ENCODE results near the gene MROH2A.

MROH2A gene

GRCh38 chr2:233831011-233831721 is 53.0 kb downstream of the MROH2A start:
- Mint-ChIP-seq H3K27ac (no peak overlapping the region), H3K4me3 (no peak overlapping the region), H3K36me3 (no peaks in the 10 kb centered on the region), H3K4me1 (no peaks in the 10 kb centered on the region), H3K9me3 (no peaks in the 10 kb centered on the region), H3K27me3 (no peaks in the 10 kb centered on the region)

- Mint-ChIP-seq H3K4me1 (no peaks in the 10 kb centered on the region), H3K36me3 (no peaks in the 10 kb centered on the region), H3K9me3 (no peaks in the 10 kb centered on the region), H3K27me3 (no peaks in the 10 kb centered on the region), H3K4me3 (no peak overlapping the region), H3K27ac (no peak overlapping the region)
Measured at GRCh38 chr2:233831861-233832260, 53.7 kb downstream of the MROH2A start.

- no peak overlapping the region for H3K27ac Mint-ChIP-seq
- no peak overlapping the region for H3K4me3 Mint-ChIP-seq
- no peaks in the 10 kb centered on the region for H3K27me3 Mint-ChIP-seq
- no peaks in the 10 kb centered on the region for H3K36me3 Mint-ChIP-seq
- no peaks in the 10 kb centered on the region for H3K4me1 Mint-ChIP-seq
- H3K9me3 Mint-ChIP-seq: no peaks in the 10 kb centered on the region
Measured at GRCh38 chr2:233832414-233832813, 54.3 kb downstream of the MROH2A start.

- H3K27ac Mint-ChIP-seq: no peak overlapping the region
- H3K27me3 Mint-ChIP-seq: no peaks in the 10 kb centered on the region
- H3K4me1 Mint-ChIP-seq: no peaks in the 10 kb centered on the region
- H3K4me3 Mint-ChIP-seq: no peak overlapping the region
- H3K36me3 Mint-ChIP-seq: no peaks in the 10 kb centered on the region
- H3K9me3 Mint-ChIP-seq: no peaks in the 10 kb centered on the region
Measured at GRCh38 chr2:233832869-233833311, 54.8 kb downstream of the MROH2A start.

GRCh38 chr2:233833345-233833744 is 55.2 kb downstream of the MROH2A start:
- Mint-ChIP-seq H3K27me3 (no peaks in the 10 kb centered on the region), H3K36me3 (no peaks in the 10 kb centered on the region), H3K9me3 (no peaks in the 10 kb centered on the region), H3K4me3 (no peak overlapping the region), H3K27ac (no peak overlapping the region), H3K4me1 (no peaks in the 10 kb centered on the region)

- no peaks in the 10 kb centered on the region for H3K36me3 Mint-ChIP-seq
- H3K4me3 Mint-ChIP-seq: no peak overlapping the region
- H3K27me3 Mint-ChIP-seq: no peaks in the 10 kb centered on the region
- no peaks in the 10 kb centered on the region for H3K9me3 Mint-ChIP-seq
- no peaks in the 10 kb centered on the region for H3K4me1 Mint-ChIP-seq
- no peak overlapping the region for H3K27ac Mint-ChIP-seq
Measured at GRCh38 chr2:233835230-233836186, 57.4 kb downstream of the MROH2A start.

GRCh38 chr2:233836359-233836758 is 58.2 kb downstream of the MROH2A start:
- H3K27ac Mint-ChIP-seq: no peak overlapping the region
- H3K4me3 Mint-ChIP-seq: no peak overlapping the region
- H3K27me3 Mint-ChIP-seq: no peaks in the 10 kb centered on the region
- H3K36me3 Mint-ChIP-seq: no peaks in the 10 kb centered on the region
- H3K9me3 Mint-ChIP-seq: no peaks in the 10 kb centered on the region
- no peaks in the 10 kb centered on the region for H3K4me1 Mint-ChIP-seq

GRCh38 chr2:233837694-233838229 is 59.6 kb downstream of the MROH2A start:
- Mint-ChIP-seq H3K27me3 (no peaks in the 10 kb centered on the region), H3K4me1 (no peaks in the 10 kb centered on the region), H3K4me3 (no peak overlapping the region), H3K36me3 (no peaks in the 10 kb centered on the region), H3K27ac (no peak overlapping the region), H3K9me3 (no peaks in the 10 kb centered on the region)

- Mint-ChIP-seq H3K27ac (no peak overlapping the region), H3K36me3 (no peaks in the 10 kb centered on the region), H3K9me3 (no peaks in the 10 kb centered on the region), H3K27me3 (no peaks in the 10 kb centered on the region), H3K4me3 (no peak overlapping the region), H3K4me1 (no peaks in the 10 kb centered on the region)
Measured at GRCh38 chr2:233838251-233838650, 60.1 kb downstream of the MROH2A start.

- H3K9me3 Mint-ChIP-seq: no peaks in the 10 kb centered on the region
- no peaks in the 10 kb centered on the region for H3K36me3 Mint-ChIP-seq
- H3K4me1 Mint-ChIP-seq: no peaks in the 10 kb centered on the region
- no peaks in the 10 kb centered on the region for H3K27me3 Mint-ChIP-seq
- no peak overlapping the region for H3K4me3 Mint-ChIP-seq
- no peak overlapping the region for H3K27ac Mint-ChIP-seq
Measured at GRCh38 chr2:233838726-233839446, 60.8 kb downstream of the MROH2A start.

GRCh38 chr2:233839447-233839820 is 61.3 kb downstream of the MROH2A start:
- H3K4me3 Mint-ChIP-seq: no peak overlapping the region
- no peak overlapping the region for H3K27ac Mint-ChIP-seq
- H3K4me1 Mint-ChIP-seq: no peaks in the 10 kb centered on the region
- no peaks in the 10 kb centered on the region for H3K9me3 Mint-ChIP-seq
- no peaks in the 10 kb centered on the region for H3K27me3 Mint-ChIP-seq
- H3K36me3 Mint-ChIP-seq: no peaks in the 10 kb centered on the region

- no peaks in the 10 kb centered on the region for H3K4me1 Mint-ChIP-seq
- no peaks in the 10 kb centered on the region for H3K27me3 Mint-ChIP-seq
- no peak overlapping the region for H3K4me3 Mint-ChIP-seq
- no peaks in the 10 kb centered on the region for H3K9me3 Mint-ChIP-seq
- H3K36me3 Mint-ChIP-seq: no peaks in the 10 kb centered on the region
- H3K27ac Mint-ChIP-seq: no peak overlapping the region
Measured at GRCh38 chr2:233840520-233840919, 62.4 kb downstream of the MROH2A start.

GRCh38 chr2:233841183-233841582 is 63.1 kb downstream of the MROH2A start:
- peak overlapping the region; percentile 67 for H3K27ac Mint-ChIP-seq

GRCh38 chr2:233844064-233844807 is 66.1 kb downstream of the MROH2A start:
- no peak overlapping the region for H3K4me3 Mint-ChIP-seq
- no peaks in the 10 kb centered on the region for H3K9me3 Mint-ChIP-seq
- no peak overlapping the region for H3K27ac Mint-ChIP-seq
- no peaks in the 10 kb centered on the region for H3K27me3 Mint-ChIP-seq
- H3K4me1 Mint-ChIP-seq: no peaks in the 10 kb centered on the region
- H3K36me3 Mint-ChIP-seq: no peaks in the 10 kb centered on the region

More at GRCh38 chr2:233841183-233841582, 63.1 kb downstream of the MROH2A start:
- no peaks in the 10 kb centered on the region for H3K36me3 Mint-ChIP-seq
- H3K4me3 Mint-ChIP-seq: no peak overlapping the region
- no peaks in the 10 kb centered on the region for H3K4me1 Mint-ChIP-seq
- no peaks in the 10 kb centered on the region for H3K9me3 Mint-ChIP-seq
- no peaks in the 10 kb centered on the region for H3K27me3 Mint-ChIP-seq

- no peaks in the 10 kb centered on the region for H3K36me3 Mint-ChIP-seq
- H3K27ac Mint-ChIP-seq: no peak overlapping the region
- H3K9me3 Mint-ChIP-seq: no peaks in the 10 kb centered on the region
- H3K27me3 Mint-ChIP-seq: no peaks in the 10 kb centered on the region
- H3K4me3 Mint-ChIP-seq: no peak overlapping the region
- H3K4me1 Mint-ChIP-seq: no peaks in the 10 kb centered on the region
Measured at GRCh38 chr2:233844836-233845235, 66.7 kb downstream of the MROH2A start.

Data from activated naive CD4-positive, alpha-beta T cell treated with anti-CD3 and anti-CD28 coated beads, Interleukin-2, amount 50 U/mL, for 24 hours (primary cell).